SK-N-SH treated with all-trans-retinoic acid at 6 μM for 48 hours (cell line): ENCODE measurements around the gene COPS7A.

Source experiments
- ATAC-seq: fragments of 200-7000 bp; cut with Tn5 transposase; 3 replicates; pipeline ENCODE4 v1.9.1; 2020; ENCODE audit warnings: mild to moderate bottlenecking, moderate library complexity
- ARNTL ChIP-seq: fragments of 450-650 bp; formaldehyde crosslinking; IDR thresholded peaks from 2 replicates; pipeline ENCODE4 v1.5.0; 2020; ENCODE audit warnings: low read depth, mild to moderate bottlenecking, moderate library complexity, borderline replicate concordance
- CREB5 ChIP-seq: fragments of 250-450 bp; sonication (Bioruptor Pico); IDR thresholded peaks from 2 replicates; pipeline ENCODE4 v1.5.1; 2020; ENCODE audit warnings: low read depth, mild to moderate bottlenecking, moderate library complexity
- CSRNP3 ChIP-seq: fragments of 250-450 bp; sonication (Bioruptor Pico); IDR thresholded peaks from 2 replicates; pipeline ENCODE4 v1.5.1; 2021; ENCODE audit warnings: mild to moderate bottlenecking, moderate library complexity
- ISL1 ChIP-seq: fragments of 250-450 bp; sonication (Bioruptor Pico); IDR thresholded peaks from 2 replicates; pipeline ENCODE4 v2.1.2; 2022; ENCODE audit warnings: mild to moderate bottlenecking, moderate library complexity
- PATZ1 ChIP-seq: fragments of 250-450 bp; sonication (Bioruptor Pico); IDR thresholded peaks from 2 replicates; pipeline ENCODE4 v1.8.0; 2020; ENCODE audit warnings: mild to moderate bottlenecking, moderate library complexity, borderline replicate concordance
- POU6F1 ChIP-seq: fragments of 250-450 bp; sonication (Bioruptor Pico); IDR thresholded peaks from 2 replicates; pipeline ENCODE4 v1.8.0; 2021; ENCODE audit warnings: low read depth, mild to moderate bottlenecking, moderate library complexity, borderline replicate concordance
- PPARA ChIP-seq: fragments of 250-450 bp; sonication (Bioruptor Pico); IDR thresholded peaks from 2 replicates; pipeline ENCODE4 v1.5.0; 2020; ENCODE audit warnings: mild to moderate bottlenecking, borderline replicate concordance
- RARB ChIP-seq: fragments of 250-450 bp; sonication (Bioruptor Pico); IDR thresholded peaks from 2 replicates; pipeline ENCODE4 v1.8.0; 2021; ENCODE audit warnings: mild to moderate bottlenecking, moderate library complexity
- SNAI2 ChIP-seq: fragments of 250-450 bp; sonication (Bioruptor Pico); IDR thresholded peaks from 2 replicates; pipeline ENCODE4 v1.5.0; 2020; ENCODE audit warnings: mild to moderate bottlenecking, moderate library complexity
- TCF4 ChIP-seq: fragments of 250-450 bp; sonication (Bioruptor Pico); IDR thresholded peaks from 2 replicates; pipeline ENCODE4 v1.8.0; 2021; ENCODE audit warnings: mild to moderate bottlenecking, moderate library complexity, borderline replicate concordance
- TSHZ2 ChIP-seq: fragments of 250-450 bp; sonication (Bioruptor Pico); IDR thresholded peaks from 2 replicates; pipeline ENCODE4 v1.5.0; 2020; ENCODE audit warnings: mild to moderate bottlenecking, moderate library complexity
- ZC3H10 ChIP-seq: fragments of 250-450 bp; sonication (Bioruptor Pico); IDR thresholded peaks from 2 replicates; pipeline ENCODE4 v1.5.1; 2021; ENCODE audit warnings: mild to moderate bottlenecking, moderate library complexity
- ZFP3 ChIP-seq: fragments of 250-450 bp; sonication (Bioruptor Pico); IDR thresholded peaks from 2 replicates; pipeline ENCODE4 v1.5.0; 2020; ENCODE audit warnings: mild to moderate bottlenecking, moderate library complexity
- ZFP30 ChIP-seq: fragments of 450-650 bp; formaldehyde crosslinking; IDR thresholded peaks from 2 replicates; pipeline ENCODE4 v1.5.0; 2022; ENCODE audit warnings: mild to moderate bottlenecking, moderate library complexity
- ZNF565 ChIP-seq: fragments of 450-650 bp; formaldehyde crosslinking; conservative IDR thresholded peaks from 2 replicates; pipeline ENCODE4 v1.5.0; 2020; ENCODE audit warnings: low read depth, mild to moderate bottlenecking, moderate library complexity
- ZNF70 ChIP-seq: fragments of 450-650 bp; formaldehyde crosslinking; IDR thresholded peaks from 2 replicates; pipeline ENCODE4 v1.5.0; 2020; ENCODE audit warnings: mild to moderate bottlenecking, moderate library complexity
- ZNF8 ChIP-seq: fragments of 450-650 bp; formaldehyde crosslinking; IDR thresholded peaks from 2 replicates; pipeline ENCODE4 v1.5.0; 2020; ENCODE audit warnings: mild to moderate bottlenecking, moderate library complexity

Gene COPS7A

GRCh38 chr12:6778574-6779550, 55.0 kb downstream of the COPS7A start:
- ATAC-seq, result peak; percentile 98

GRCh38 chr12:6779708-6780432, 56.0 kb downstream of the COPS7A start:
- ATAC-seq, result no peak
- TF ChIP-seq CSRNP3 (no peak), TSHZ2 (CRISPR knock-in tag) (no peak), ZNF565 (CRISPR knock-in tag) (no peak), CREB5 (CRISPR knock-in tag) (no peak), POU6F1 (no peak), ISL1 (CRISPR knock-in tag) (no peak)

More at GRCh38 chr12:6778574-6779550, 55.0 kb downstream of the COPS7A start:
- no peak for TF ChIP-seq PATZ1
- peak; percentile 23; the same call in 1 of the 2 replicates for TF ChIP-seq TCF4
- TF ChIP-seq RARB, result no peak
- no peak for TF ChIP-seq CSRNP3
- TF ChIP-seq ZNF565 (CRISPR knock-in tag), result no peak
- no peak for TF ChIP-seq ZC3H10 (CRISPR knock-in tag)
- peak; percentile 90 for TF ChIP-seq ARNTL (CRISPR knock-in tag)
- no peak for TF ChIP-seq ZNF70 (CRISPR knock-in tag)
- TF ChIP-seq TSHZ2 (CRISPR knock-in tag), result no peak; the same call in 1 of the 2 replicates
- TF ChIP-seq ZFP3, result no peak
- TF ChIP-seq SNAI2 (CRISPR knock-in tag), result no peak
- no peak for TF ChIP-seq PPARA (CRISPR knock-in tag)
- no peak for TF ChIP-seq ZFP30
- no peak for TF ChIP-seq ZNF8 (CRISPR knock-in tag)
